Ramos (cell line): ENCODE measurements around the gene UBR1.
"Not testable (repeated sequence)": the region's sequence is repeated elsewhere in the genome, so short reads cannot be mapped to it uniquely, and the experiment has no call there.

Experiments used
- in situ Hi-C: fragments of 300-500 bp; cut with MboI; formaldehyde crosslinking; loops from one replicate; pipeline ENCODE4 v1.14.3; 2022; ENCODE audit warnings: low sequenced_read_pairs; ENCODE audit not compliant: unreplicated experiment

Gene UBR1

GRCh38 chr15:42920519-42921341 is 185.1 kb downstream of the UBR1 start, which contains the start of gene TTBK2:
Gene TTBK2, minus strand, starts transcription at chr15:42920778. Its CDS starts 42,161 bp downstream, at chr15:42878617.
- in situ Hi-C loops = loop anchor here (5.0 kb wide), 1 partner anchor 208 kb away; no protein-coding TSS in a partner anchor

DNA sequence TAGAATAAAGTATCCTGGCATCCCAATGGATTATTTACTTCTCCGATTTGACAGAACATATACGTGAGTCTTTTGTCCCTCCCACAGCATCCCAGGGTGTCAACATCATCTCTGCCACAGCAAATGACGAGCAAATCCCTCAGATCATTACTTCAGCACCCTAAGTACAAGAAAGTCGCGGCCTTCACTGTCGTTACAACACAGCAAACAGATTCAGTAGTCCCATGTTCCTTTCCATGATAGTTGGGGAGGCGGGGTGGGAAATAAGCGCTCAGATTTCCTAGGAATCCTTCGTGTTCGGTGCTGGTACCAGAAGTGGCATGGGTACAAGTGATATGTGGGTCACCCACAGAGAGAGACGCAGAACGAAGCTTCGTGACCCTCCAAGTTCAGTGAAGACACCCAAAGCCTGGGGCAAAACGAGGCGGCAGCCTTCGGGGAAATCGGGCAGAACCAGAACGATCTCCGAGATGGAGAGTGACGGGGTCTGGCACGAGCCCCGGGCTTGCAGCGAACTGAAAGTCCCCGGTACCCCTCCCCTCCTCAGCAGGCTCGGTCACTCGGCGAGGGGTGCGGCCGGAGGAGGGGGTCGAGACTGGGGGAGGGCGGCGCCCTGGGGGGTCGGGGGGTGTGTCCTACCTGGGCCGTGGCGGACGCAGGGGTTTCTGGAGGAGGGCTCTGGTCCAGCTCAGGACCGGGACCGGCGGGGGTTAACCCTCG is 185.9 kb downstream of the UBR1 start:
- in situ Hi-C loops = loop anchor here (5.0 kb wide), 1 partner anchor 208 kb away; no protein-coding TSS in a partner anchor

DNA sequence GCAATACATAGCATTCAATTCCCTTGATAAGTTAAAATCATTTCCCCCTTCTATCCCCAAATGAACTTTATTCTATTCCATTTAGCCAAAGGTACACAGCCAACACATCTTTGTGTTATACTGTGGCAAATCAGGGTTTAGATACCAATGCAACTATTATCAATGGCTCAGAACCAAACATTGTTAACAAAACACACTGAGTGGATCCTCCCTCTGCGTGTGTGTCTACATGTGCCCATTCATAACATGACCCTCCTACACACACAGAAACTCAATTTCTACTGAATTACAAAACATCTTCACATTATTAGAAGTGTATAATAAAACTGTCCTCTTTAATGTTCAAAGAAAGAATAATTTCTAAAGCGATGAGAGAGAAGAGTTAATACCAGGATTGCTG is 186.5 kb downstream of the UBR1 start:
- in situ Hi-C loops = no loop called here

GRCh38 chr15:42918047-42918446 is 187.8 kb downstream of the UBR1 start:
- in situ Hi-C loops = no loop called here

DNA sequence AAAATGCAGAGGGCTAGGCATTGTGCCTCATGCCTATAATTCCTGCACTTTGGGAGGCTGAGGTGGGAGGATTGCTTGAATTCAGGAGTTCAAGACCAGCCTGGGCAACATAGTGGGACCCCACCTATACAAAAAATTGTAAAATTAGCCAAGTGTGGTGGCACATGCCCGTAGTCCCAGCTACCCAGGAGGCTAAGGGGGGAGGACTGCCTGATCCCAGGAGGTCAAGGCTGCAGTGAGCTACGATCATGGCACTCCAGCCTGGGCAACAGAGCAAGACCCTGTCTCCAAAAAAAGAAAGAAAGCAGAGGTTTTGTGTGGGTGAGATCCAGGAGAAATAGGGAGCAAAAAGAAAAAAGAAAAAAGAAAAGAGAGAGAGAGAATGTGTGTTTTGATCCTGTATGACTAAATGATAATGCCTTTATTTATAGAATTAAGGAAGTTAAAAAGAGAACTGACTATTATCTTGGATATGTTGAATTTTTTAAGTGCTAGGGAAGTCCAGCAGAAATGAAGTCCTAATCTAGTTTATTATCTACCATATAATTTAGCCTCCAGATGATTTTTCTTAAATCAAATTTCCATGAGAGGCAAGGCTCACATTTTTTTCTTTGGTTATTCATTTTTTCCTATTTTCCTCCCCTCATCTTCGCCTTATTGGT is 190.1 kb downstream of the UBR1 start:
- in situ Hi-C loops = no loop called here

- in situ Hi-C loops = no loop called here
Observed at GRCh38 chr15:42914728-42915497, 190.9 kb downstream of the UBR1 start.

GRCh38 chr15:42911058-42911592 is 194.7 kb downstream of the UBR1 start:
- in situ Hi-C loops = no loop called here

DNA sequence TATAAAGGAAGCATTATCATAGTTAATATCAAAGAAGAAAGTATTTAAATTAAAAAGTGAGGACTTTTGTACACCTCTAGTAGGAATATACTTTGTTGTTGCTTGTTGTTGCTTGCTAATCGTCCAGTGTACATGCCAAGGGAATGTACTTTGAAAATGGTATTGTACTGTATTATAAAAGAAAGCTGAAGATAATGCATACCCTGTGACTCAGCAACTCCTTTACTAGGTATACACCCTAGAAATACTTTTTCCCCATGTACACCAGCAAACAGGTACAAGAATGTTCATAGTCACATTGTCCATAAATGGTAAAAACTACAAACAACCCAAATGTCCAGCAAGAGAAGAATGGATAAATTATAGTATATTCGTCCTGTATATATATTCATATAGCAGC is 197.3 kb downstream of the UBR1 start:
- in situ Hi-C loops = no loop called here

DNA sequence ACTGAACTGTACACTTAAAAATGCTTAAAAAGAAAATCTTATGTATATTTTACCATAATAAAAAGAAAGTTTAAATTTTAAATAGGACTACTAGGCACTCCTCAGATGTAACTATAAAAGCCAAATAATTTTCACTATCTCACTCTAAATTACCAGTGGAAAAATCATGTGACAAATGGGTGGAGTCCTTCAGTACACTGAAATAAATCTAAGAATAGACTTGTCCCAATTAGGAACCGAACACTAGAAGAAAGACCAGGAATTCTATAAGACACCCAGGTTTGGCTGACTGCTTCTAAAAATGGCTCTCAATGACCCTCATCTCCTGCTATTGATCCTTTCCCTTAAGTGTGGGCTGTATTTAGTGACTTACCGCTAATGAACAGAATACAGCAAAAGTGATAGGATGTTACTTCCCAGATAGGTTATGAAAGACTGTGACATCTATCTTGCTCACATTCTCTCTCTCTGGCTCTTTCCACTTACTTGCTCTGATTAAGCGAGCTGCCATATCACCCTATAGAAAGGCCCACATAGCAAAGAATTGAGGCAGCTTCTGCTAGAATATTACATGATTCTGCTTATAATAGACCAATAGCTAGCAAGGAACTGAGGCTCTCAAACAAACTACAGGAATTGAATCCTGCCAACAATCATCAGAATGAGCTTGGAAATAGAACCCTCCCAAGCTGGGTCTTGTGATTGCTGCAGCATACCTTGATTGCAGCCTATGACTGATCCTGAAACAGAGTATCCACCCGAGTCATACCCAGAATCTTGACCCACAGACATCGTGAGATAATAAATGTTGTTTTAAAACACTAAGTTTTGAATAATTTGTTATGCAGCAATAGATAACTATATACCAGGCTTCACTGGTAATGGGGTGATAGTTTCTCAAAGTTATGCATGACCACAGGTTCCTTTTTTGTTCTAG is 202.2 kb downstream of the UBR1 start:
- in situ Hi-C loops = no loop called here

DNA sequence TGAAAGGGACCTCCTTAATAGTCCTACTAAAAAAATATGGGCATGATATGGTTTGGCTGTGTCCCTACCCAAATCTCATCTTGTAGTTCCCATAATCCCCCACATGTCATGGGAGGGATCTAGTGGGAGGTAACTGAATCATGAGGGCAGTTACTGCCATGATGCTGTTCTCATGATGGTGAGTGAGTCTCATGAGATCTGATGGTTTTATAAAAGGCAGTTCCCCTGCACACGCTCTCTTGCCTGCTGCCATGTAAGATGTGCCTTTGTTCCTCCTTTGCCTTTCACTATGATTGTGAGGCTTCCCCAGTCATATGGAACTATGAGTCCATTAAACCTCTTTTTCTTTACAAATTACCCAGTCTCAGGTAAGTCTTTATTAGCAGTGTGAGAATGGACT is 211.9 kb downstream of the UBR1 start:
- in situ Hi-C loops = not testable (repeated sequence)
